Erythroblast (primary cell): ENCODE measurements around the gene HP1BP3.

Experiments
- DNase-seq, 2 experiments: peaks; one replicate each; lab custom pipeline; 2025; lab: John Stamatoyannopoulos, UW
- GATA1 ChIP-seq: IDR thresholded peaks from 2 replicates; pipeline ENCODE4 v1.6.1; 2011; ENCODE audit warnings: low read depth, mild to moderate bottlenecking, control low read depth, low read length, moderate library complexity
- POLR2A ChIP-seq: IDR thresholded peaks from 2 replicates; pipeline ENCODE4 v1.6.1; 2011; ENCODE audit warnings: mild to moderate bottlenecking, low read length

Gene HP1BP3

DNA sequence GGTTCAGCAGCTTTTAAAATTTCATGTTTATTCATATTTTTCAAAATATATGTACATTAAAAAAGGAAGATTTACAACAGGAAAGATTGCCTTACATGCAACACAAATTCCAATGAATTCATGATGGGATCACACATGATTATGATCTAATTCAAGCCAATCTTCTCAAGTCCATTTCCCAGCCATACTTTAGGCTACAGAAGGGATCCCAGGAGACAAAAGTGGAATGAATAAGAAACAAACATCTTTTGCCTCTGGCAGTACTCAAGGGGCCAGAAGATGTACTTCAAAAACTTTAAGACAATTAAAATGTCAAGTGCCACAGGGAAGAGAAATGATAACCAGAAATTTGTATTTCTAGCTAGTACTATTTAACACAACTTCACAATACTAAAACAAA, 44.4 kb downstream of the HP1BP3 start:
- TF ChIP-seq GATA1, result no peak
- TF ChIP-seq POLR2A, result no peak
- DNase-seq, result no peak

- no peak for DNase-seq
- no peak for TF ChIP-seq GATA1
- TF ChIP-seq POLR2A, result no peak
Measured at GRCh38 chr1:20740781-20741180, 46.3 kb downstream of the HP1BP3 start.

DNA sequence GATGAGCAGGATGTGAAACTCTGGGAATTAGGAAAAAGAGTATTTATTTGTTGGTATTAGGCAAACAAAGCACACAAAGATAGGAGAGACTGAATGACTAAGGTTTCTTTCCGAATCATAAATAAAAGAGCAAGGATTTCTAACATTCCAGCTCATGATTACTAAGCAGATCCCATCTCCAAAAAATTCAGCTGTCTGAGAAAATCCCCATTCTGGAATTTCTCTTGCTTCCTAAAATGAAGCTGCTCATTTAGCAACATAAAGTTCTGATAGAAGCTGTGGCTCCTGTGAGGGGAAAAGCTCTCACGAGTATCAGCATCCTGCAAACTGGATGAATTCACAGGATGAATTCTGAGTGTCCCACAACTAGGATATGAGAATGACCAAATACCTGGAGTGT, 47.9 kb downstream of the HP1BP3 start:
- no peak for TF ChIP-seq GATA1
- TF ChIP-seq POLR2A, result no peak
- DNase-seq, result no peak

GRCh38 chr1:20735581-20736111, 51.5 kb downstream of the HP1BP3 start:
- peak in 1 of 2 experiments; percentile 12 for DNase-seq
- no peak for TF ChIP-seq POLR2A
- TF ChIP-seq GATA1, result no peak

DNA sequence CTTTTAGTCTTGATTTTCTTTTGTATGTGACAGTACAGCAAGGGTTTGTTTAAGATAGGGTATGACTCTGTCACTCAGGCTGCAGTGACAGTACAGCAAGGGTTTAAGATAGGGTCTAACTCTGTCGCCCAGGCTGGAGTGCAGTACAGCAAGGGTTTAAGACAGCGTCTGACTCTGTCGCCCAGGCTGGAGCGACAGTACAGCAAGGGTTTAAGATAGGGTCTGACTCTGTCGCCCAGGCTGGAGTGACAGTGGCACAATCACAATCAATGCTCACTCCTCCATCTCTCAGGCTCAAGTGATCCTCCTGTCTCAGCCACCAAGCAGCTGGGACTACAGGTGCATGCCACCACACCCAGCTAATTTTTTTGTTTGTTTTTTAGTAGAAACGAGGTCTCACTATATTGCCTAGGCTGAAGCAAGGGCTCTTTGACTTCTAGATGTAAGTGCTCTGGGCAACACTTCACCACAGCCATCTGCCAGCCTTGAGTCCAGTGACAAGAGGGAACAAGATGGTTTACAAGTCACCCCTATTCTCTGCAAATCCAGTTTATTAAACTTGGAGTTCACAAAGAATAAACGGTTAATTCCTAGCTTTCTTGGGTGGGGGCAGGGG, 53.6 kb downstream of the HP1BP3 start:
- DNase-seq, result no peak
- TF ChIP-seq GATA1 (no peak), POLR2A (no peak)

GRCh38 chr1:20732588-20733359, 54.3 kb downstream of the HP1BP3 start, which contains the start of gene SH2D5:
TSS of gene SH2D5 (minus strand) at chr1:20732703. CDS start at chr1:20728044, 4,659 bp downstream.
- DNase-seq, result peak; percentile 72 to 82
- TF ChIP-seq GATA1 (no peak), POLR2A (no peak)

- no peak for TF ChIP-seq POLR2A
- TF ChIP-seq GATA1, result no peak
Measured at GRCh38 chr1:20732071-20732587, 55.0 kb downstream of the HP1BP3 start.

DNA sequence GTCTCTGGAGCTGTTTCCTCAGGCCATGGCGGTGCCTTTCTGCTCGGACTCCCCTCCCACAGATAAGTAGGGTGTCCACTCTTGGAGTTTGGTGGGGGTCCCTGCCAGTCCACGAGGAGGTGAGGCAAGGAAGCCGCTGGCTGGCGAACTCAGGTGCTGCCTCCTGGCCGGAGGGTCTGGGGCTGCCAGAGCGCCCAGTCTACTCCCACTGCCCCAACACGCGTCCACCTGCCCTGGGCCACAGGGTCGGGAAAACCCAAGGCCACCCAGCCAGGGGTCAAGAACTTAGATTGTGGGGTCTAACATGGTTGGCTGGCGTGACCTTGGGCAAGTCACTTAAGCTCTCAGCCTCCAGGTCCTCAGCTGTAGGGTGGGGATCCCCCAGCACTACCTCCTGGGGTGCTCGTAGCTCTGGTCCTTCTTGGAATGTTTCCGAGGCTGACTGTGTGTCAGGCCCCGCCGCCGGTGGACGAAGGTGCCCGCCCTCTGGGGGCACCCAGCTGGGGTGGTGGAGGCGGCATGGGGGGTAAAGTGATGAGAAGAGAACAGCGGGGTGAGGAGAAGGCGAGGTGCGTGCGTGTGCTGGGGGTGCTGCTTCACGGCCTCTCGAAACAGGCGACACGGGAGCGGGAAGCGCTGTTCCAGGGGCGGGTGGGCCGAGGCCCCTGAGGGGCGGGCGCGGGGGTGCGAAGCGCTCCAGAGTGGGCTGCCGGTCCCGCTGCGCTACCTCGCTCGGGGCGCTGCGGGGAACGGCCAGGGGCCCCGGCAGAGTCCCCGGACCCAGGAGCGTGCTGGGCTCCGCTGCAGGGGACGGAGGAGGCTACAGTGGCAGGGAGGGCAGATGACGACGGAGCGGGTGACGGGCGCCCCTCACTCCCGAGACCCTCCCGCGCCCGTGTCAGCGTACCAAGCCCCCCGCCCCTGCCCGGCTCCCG, 55.8 kb downstream of the HP1BP3 start:
- peak in 1 of 2 experiments; percentile 31 for DNase-seq
- no peak for TF ChIP-seq POLR2A
- TF ChIP-seq GATA1, result no peak

More at GRCh38 chr1:20732071-20732587, 55.0 kb downstream of the HP1BP3 start:
- DNase-seq, result peak; percentile 44 to 59

DNA sequence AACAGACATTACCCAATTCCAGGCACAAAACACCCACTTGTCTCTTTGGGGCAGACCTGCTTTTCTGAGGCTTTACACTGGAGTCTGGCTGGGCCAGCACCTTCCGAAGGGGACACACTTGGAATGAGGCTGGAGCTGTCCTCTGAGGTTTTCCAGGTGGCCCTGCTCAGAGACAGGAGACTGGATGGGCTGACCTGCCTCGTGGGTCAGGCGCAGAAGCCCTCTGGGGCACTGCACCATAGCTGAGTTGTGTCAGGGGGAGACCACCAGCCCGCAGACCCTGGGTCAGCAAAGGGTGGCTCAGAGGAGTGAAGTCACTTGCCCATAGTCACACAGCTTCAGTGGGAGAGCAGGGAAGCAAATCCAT, 56.4 kb downstream of the HP1BP3 start:
- no peak for DNase-seq
- TF ChIP-seq POLR2A, result no peak
- TF ChIP-seq GATA1, result no peak

DNA sequence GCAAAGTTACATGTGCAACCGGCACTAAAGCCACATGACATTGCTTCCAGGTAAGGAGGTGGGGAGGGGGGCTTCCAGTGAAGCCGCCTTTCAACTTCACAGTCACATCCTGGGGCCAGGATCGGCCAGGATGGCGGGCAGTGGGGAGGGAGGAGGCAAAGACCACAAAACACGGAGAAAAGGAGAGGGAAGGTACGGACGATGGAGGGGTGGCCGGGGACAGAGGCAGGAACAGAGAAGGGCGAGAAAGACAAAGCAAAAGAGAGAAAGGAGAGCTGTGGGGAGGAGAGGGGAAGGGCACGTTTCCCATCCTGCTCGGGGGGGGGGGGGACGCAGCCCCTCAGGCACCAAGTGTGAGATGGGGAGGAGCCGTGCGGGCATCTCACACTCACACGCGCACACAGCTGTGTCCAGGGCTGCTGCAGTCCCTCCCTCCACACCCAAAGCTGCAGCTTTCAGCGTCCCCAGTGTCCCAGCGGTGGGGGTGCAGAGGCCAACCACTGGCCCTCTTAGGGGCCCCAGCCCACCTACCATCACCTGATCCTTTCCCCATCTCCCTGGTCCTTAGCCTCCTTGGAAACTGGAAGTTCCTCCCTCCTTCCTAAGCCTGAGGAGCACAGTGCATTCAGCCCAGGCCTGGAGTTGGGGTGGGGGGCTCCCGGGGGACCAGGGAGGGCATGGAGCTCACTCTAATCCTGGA, 57.0 kb downstream of the HP1BP3 start:
- no peak for DNase-seq
- TF ChIP-seq GATA1 (no peak), POLR2A (no peak)

DNA sequence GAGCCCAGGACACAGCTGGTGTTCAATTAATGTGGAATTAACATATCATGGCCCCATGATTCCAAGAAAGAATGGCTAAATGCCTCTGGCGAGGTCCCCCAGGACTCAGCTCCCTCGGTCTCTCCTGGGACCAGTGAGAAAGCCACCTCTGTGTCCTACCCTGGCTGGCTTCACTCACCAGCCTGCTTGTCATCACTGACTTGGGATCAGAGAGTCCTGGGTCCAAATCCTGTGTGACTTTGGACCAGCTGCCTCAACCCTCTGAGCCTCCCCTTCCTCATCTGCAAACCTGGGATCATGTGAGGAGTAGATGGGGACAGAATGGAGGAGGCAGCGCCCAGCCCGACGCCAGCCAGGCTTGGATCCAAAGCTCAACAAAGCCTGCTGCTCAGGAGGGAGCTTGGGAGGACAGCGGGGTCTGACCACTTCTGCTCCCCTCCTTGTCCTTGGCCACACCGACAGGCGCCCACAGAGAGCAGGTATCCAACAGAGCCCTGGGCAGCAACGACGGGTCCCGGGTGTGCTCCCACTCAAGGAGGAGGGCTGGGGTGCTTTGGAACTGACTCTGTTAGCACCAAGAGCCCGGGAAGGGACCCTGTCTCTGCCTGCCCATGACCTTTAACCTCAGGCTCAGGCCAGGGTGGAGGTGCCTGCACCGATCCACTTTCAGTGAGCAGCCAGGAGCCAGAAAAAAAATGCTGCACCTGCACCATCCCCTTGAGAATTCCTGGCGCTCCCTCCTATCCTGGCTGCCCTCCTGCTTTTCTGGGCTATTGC, 57.8 kb downstream of the HP1BP3 start:
- TF ChIP-seq GATA1, result no peak
- TF ChIP-seq POLR2A, result no peak
- DNase-seq, result no peak
